ENCODE results near the gene SLC7A5.
"Not testable (repeated sequence)": the region's sequence is repeated elsewhere in the genome, so short reads cannot be mapped to it uniquely, and the experiment has no call there.

Gene SLC7A5

DNA sequence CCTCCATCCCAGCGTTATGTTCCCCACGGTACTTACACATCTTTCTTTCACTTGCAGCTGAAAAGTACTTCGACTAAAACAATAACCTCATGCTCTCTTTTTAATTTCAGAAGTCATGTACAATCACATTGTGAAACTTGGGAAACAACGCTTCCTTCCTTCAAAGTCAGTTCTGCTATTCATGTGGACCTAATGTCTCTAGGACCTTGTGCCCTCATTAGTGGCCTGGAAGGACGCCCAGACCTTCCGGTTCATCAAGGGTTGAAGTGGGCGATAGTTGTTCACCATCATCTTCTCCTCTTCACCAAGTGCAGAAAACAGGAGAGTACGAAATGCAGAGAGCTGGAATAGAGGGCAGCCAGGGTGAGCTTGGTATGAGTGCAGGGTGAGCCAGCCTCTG lies 18.6 kb upstream of the SLC7A5 start:
- not testable (repeated sequence) for DNase-seq

DNA sequence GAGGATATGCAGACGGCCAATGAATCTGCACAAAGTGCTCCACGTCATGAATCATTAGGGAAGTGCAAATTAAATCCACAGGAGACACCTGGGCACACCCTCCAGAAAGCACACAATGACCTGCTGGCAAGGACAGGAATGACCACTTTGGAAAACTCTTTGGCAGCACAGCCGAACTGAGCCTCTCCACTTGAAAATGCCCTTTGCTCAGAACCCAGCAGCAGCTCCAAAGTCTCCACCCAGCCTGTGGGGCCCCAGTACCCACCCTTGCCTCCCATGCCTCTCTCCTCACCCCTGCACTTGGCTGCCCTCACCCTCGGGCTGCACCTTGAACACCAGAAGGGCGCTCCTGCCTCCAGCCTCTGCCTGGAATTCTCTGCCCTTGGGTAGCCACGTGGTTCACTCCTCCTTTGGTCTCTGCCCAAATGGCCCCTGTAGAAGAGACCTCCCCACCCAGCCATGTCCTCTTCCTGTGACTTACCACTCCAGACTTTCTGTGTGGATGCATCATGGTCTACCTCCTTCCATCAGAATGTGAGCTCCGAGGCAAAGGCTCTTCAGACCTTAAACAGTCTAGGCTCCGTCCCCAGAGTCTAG lies 16.2 kb upstream of the SLC7A5 start:
- not testable (repeated sequence) for DNase-seq

DNA sequence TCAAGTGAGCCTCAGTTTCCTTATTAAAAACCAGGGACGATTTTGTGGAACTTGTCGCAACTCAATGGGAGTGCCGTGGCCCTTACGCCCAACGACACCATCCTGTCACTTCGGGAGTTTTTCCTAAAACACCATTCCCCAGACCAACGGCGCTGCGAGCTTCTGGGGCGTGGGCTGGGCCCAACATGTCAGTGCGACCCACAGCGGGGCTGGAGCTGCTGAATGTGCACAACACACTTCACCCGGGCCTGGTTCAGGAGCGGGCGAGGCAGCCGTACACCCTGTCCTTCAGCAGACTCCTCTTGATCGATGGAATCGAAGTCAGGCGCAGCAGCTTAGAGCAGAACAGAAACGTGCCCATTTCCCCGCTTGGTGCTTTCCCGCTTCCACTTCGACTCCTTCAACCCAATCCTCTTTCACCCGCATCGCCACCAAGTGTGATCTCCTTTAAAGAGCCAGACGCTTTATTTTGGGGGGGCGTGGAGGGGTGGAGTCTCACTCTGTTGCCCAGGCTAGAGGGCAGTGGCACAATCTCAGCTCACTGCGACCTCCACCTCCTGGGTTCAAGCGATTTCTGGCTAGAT lies 13.2 kb upstream of the SLC7A5 start:
- no peak for DNase-seq

DNA sequence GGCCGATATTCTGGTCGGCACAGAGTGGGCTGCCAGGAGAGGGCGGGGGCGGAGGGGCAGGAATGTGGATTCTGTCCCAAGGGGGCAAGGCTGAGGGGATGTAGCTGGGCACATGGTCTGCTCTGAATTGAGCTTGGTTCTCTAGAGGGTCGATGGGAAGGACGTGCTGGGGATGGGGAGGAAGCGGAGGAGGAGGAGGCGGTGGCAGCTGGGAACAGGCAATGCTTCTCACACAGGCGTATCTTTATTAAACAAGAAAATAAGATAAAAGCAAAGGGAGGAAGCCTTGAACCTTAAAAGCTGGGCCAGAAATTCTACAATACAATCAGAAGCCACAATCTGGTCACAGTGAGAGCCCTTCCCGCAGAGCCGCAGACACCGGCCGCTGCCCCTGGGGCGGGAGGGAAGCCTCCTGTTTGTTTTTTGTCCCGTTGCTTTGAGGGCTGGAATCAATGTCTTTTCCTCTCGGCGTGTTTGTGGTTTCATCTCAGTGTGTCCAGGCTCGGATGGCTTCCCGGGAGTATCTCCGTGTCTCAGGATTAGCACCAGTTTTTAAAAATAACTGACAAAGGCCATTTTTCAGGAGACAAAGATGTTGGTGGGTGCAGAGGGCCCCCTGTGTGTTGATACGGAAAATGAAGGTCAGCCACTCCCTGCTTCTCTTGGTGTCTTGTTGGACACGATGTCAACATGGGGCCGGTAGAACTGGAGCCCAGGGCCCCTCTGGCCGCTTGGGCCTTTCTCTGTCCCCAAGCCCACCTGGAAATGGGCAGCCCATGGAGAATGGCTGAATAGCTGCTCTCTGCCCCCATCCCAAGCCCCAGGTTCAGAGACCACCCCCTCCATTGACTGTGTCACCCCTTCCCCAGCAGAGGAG lies 12.3 kb upstream of the SLC7A5 start:
- DNase-seq, result no peak

DNA sequence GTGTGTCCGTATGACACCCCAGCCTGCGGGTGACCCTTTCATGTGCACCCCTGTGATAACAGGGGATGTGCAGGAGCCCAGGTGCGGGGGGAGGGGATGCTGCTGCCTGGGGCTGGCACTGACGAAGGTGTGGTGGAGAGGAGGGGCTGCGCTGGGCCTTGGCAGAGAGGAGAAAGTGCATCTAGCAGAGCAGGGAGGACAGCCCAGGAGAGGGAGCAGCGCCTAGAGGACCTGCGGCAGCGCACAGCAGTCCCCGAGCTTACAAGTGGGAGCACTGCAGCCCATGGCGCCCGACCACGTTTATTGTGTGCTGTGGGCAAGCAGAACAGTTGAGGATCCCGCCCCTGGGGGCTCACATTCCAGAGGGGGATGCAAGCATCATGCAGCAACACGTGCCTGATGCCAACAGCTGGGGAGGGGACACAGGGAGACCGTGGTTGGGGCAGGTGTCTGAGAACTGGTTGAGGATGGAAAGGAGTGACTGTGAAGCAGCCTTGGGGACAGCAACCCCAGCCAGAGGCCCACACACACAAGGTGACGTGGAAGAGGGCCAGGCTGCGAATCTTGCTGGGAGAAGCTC lies 10.9 kb upstream of the SLC7A5 start:
- no peak for DNase-seq

DNA sequence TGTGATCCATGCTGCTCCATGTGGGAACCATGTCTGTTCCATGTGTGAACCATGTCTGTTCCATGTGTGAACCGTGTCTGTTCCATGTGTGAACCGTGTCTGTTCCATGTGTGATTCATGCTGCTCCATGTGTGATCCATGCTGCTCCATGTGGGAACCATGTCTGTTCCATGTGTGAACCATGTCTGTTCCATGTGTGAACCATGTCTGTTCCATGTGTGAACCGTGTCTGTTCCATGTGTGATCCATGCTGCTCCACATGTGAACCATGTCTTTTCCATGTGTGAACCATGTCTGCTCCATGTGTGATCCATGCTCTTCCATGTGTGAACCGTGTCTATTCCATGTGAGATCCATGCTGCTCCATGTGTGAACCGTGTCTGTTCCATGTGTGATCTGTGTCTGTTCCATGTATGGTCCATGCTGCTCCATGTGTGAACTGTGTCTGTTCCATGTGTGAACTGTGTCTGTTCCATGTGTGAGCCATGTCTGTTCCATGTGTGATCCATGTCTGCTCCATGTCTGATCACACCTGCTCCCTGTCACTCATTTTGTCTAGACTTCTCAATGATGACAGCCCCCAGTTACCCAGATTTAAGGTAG lies 10.2 kb upstream of the SLC7A5 start:
- not testable (repeated sequence) for DNase-seq

DNA sequence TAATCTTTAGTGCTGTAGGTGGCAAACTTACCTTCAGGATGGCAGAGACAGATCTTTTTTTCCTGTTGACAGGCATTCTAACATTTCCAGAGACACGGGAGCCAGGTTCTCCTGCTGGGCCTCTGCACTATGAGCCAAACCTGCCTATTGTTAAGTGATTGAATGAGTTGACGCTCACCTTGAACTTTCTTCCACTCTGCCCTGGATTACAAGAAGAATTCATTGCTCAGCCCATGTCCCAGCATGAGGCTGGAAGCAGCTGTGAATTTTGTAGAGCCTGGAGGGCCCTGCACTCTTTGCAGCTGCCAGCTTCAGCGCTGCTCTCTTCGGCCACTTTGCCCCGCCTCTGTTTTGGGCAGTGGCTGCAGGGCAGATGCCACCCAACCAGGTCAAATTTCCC lies 9.4 kb upstream of the SLC7A5 start:
- no peak for DNase-seq

DNA sequence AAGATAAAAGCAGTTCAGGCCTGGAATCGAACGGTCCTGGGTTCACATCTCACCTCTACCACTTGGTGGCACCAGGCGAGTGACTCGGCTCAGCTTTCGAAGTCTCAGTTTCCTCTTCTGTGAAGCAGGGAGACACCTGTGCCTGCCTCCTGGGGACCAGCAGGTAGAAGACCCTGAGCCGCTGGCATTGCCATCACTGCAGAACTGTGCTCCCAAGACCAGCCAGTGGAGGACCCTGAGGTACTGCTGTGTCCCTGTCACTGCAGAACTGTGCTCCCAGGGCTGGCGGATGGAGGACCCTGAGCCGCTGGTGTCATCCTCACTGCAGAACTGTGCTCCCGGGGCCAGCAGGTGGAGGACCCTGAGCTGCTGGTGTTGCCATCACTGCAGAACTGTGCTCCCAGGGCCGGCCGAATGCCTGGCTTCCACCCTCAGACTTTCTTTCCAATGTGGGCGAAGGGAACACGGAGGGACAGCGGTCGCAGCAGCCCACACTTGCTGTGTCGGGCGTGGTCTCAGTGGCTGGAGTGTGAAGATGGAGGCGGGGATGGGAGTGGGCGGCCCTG lies 8.7 kb upstream of the SLC7A5 start:
- peak in 1 of 2 experiments; percentile 38 for DNase-seq

DNA sequence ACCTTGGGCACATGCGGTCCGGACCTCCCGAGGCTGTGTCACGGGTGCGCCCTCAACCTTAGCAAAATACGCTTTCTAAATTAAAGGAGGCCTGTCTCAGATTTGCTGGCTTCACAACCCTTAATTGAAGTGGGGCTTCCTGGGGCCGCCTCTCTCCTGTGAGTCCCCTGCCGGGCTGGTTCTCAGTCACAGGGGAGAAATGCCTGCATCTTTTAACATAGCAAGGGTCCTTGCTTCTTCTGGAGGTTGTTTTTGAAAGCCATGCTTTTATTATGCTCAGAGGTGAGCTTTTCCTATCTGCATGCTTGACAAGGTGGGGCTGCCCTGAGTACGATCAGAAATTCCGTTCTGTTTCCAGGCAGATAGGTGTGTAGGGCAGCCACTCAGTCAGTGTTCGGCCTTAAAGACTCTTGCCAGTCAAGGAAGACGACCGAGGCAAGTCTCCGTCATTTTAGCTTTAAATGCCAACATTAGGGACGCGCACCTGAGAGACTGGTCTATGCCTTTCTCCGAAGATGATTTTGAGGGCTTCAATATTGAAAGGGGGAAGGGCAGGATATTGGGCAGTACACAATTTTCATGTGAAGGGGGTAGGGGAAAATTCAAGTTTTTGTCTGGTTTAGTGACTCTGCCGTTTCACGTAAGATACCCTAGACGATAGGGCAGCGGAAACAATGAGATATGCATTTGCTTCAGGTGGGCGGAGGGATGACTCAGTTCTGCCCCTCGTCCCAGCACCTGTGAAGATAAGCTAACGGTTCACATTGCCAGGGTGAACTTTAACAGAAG lies 5.5 kb upstream of the SLC7A5 start:
- DNase-seq, result no peak

DNA sequence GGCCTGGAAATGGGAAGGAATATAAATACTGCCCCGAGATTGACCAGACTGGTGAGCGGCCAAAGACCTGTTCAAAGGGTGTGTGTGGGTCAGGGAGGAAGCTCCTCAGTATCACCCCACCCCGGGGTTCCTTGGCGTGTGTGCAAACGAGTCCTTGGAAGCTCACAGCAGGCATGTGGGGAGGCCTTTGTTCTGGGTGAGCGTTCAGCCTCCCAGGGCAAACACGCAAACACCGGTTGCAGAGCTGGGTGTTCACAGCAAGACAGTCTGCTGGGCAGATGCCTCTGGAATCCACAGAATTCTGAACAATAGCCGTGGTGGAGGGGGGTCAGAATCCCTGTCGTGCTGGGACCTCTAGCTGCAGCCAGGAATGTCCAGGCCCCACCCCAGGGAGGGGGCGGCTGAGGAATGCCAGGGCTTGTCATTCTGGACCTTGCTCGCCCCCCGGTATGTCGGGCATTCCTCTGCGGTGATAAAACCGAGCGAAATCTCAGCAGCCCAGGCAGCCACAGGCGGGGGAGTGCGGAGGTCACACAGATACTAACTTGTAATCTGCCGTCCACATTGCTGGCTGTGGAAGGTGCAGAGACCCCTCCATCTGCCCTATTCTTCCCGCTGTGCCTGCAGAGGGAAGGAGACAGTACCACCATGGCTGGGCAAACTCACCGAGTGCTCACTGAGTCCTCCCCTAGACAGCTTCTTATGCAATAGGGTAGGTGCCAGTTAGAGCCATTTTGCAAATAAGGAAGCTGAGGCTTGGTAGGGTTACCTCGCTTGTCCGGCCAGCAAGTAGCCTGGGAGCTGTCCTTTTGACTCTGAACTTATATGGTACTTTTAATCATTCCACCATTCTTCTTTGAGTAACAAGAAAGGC lies 1.3 kb upstream of the SLC7A5 start:
- peak in 1 of 2 experiments; percentile 21 for DNase-seq

DNA sequence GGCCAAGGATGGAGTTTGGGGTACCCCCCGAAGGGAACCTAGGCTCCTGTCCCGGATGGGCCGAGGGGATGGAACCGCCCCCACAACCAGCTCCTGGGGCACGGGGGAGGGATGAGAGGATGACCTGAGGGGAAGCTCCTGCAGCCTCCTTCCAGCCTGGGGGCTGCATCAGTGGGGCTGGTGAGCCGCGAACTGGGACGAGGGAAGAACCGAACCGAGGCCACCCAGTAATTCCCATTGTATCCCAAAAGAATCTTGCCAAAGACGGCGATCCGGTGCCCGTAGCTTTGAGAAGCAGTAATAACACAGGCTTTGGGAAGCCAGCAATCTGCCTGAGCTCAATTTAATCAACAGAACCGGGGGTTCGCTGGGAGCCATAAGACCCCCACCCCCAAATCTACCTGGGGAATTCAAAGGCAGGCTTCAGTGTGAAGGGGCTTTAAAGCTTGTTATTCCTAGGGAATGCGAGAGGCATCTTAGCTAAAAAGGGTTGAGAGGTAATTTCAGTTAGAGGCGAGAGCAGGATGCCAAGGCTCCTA lies 641 bp upstream of the SLC7A5 start:
- DNase-seq, result not testable (repeated sequence)

DNA sequence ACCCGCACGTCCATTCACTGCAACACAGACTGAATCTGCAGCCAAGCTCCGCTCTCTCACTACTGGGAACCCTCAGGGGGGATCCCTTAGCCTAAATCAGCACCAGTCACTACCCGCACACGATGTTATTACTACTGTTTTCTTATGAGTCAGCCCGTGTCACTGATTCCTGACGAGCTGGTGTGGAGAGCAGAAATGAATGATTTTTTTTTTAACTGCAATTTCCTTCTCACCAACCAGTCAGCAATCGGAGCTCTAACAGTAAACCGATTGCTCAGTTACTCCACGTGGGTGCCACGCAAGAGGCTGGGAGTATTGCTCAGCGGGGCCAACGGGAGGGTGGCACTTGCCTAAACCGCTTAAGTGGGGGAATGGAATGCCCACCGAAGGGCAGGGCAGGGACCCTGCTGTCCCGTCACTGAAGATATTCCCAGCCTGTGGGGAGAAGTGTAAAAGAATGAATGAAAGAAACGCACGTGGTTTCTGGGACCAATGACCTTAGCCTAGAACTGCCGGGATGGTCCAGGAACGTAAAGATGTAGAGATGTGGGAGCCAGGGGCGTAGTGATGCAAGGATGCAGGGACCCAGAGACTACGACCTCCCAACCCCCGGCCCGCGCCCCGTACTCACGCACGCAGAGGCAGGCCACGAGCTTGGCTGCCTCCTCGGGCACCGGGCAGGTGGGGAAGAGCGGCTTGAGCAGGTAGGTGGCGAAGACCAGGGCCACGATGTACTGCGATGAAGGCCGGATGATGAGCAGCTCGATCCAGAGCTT lies 865 bp downstream of the SLC7A5 start:
- DNase-seq, result peak; percentile 21 to 25

DNA sequence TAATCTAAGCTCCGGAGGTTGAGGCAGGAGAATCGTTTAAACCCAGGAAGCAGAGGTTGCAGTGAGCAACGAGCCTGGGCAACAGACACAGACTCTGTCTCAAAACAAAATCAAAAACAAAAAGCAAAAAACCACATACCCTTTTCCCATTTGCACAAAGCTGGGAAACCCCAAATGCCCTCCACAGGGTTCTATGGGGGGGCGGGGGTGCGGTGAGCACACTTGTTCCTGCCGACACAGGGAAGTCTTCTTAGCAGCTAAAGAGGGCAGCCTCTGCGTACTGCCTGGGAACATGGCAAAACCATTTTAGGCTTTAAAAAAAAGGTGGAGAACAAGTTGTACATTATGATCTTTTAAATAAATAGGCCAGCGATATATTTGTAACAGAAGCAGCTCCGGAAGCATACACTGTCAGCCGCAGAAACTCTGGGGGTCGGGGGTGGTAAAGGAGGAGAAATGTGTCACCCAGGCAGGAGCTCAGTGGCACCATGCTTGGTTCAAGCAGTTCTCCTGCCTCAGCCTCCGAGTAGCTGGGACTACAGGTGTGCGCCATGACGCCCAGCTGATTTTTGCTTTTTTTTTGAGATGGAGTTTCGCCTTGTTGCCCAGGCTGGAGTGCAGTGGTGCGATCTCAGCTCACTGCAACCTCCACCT lies 3.3 kb downstream of the SLC7A5 start:
- DNase-seq, result not testable (repeated sequence)

DNA sequence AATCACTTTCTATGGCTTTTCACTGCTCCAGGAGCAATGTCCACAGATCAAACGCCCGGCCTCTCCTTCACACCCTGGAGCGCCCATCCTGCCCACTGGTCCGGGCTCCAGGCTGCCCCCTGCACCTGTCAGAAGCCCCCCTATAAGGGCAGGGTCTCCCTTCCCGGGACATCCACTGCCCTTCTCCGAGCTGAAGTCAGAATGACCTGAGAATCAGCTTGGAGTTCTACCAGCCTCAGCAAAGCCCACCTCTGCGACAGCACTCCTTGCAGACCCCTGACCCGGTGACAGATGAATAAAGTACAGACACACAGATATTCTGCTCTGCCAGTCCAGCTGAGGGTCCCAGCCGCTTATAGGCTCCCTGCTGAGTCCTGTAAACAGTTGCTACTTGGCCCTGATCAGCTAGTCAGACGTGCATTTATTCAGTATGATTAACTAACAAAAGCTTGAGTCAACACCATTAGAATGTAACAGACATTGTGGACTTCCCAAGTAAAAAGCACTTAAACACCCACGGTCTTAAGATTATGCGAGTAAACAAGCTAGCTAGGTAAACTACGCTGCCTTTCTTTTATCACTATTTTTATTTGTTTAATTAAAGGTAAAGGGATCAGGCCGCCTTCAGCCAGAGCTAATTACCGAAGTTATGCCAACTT lies 4.8 kb downstream of the SLC7A5 start:
- DNase-seq, result no peak

DNA sequence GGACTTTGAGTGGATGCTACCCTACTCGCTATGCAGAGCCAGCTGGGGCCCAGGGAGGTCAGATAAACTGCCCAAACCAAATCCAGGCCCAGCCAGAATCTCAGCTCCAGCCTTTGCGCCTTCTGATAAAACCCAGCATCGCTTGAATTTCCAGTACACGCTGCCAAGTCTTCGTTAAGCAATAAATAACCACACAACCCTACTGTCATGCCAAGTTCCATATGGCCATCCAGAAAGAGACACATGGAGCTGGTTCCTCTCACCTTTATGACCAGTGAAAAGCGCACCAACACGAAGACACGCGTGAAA lies 6.0 kb downstream of the SLC7A5 start:
- DNase-seq, result not testable (repeated sequence)

DNA sequence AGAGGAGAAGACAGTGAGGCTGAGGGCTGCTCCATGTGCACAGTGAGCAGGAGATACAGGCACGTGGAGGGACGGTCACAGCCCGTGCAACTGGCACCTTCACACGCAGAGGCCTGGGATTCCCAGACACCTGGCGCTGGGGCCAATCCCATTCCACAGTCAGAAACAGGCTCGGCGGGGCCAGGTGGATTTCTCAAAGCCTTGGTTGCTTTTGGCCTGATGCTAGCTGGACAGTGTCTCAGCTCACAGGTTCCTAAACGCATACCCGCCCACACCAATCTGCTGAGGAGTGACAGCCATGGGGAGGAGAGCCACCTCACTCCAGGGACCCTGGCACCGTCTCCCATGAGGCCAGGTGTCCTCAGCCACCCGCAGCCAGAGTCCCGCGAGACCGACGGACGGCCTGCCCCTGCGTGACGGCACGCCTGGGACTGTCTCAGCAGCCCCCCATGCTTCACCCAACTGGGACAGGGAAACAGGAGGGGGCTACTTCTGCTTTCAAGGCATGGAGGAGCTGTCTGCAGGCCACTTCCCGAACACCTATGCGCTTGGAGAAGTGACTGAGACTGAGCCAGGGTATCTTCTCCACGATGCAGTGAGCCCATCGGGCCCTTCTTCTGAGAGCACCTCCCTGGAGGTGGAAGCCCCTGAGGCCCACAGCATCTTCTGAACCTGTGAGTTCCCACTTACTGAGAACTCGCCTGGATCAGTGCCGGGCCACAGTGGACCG lies 6.5 kb downstream of the SLC7A5 start:
- DNase-seq, result not testable (repeated sequence)

DNA sequence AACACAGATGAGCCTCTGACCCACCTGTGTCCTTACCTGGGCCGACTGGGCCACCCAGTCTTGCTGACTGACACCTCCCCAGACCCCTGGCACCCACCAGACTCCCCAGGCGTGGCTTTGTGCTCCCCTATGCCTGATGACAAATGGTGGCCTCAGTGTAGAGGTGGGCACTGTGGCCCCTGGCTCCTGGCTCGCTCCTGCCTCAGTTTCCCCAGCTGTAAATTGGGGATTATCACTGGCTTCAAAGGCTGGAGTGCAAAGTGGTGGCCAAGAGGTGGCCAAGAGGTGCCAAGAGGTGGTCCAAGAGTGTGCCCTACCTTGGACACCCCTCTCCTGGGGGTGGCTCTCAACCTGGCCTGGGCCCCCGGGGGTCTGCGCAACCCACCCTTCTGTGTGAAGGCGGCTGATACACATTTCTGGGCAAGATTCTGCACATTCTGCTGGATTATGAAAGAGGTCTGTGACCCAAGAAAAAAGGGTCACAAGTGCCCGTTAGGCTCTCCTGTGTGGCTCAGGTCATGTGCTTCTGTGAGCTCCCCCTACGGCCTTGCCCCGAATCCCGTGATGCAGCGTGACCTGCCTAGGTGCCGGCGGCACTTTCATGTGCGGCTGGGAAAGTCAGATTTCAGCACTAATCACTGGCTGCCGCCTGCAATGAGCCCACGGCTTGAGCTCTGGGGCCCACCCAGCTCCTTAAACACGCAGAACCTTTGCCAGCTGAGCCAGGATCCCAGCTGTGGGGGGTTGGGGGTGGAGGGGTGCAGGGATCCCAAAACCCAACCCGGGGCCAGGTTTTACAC lies 7.8 kb downstream of the SLC7A5 start:
- not testable (repeated sequence) for DNase-seq
